Endothelial cell of umbilical vein (primary cell): ENCODE results near the gene ASS1. TPM values are rescaled to one million over a fixed set of nuclear protein-coding genes. Genes with fewer than 3 reads are reported as not detected.

Source experiments
- BruUV-seq: library from RNA; stranded (reverse); fragments of 400-500 nt; replicated peaks from 2 replicates; lab custom pipeline; 2021; lab: Mats Ljungman, UMichigan
- CTCF ChIA-PET: fragments of 300-600, 350-600 bp; sonication (Branson Sonifier 250); formaldehyde crosslinking; loops from one replicate; lab custom pipeline; 2021; ENCODE audit warnings: antibody characterized with exemption, inconsistent platforms; lab: Charles Lee
- POLR2A ChIA-PET: fragments of 300-600, 350-600 bp; sonication (Branson Sonifier 250); formaldehyde crosslinking; loops from one replicate; lab custom pipeline; 2021; ENCODE audit warnings: antibody characterized with exemption, inconsistent platforms; lab: Charles Lee
- DNase-seq: peaks from one replicate; pipeline ENCODE4 v3.0.0-alpha.2; 2011; ENCODE audit warnings: low read depth, low spot score
- FAIRE-seq: peaks from 2 replicates; lab custom pipeline; 2011; peaks lifted over from hg19 to GRCh38; lab: Jason Lieb, UNC
- H2AFZ ChIP-seq: 2 replicates; pipeline ENCODE4 v1.6.0; 2012; ENCODE audit warnings: low read depth, low read length, control low read depth, inconsistent platforms
- H3K27ac ChIP-seq: 2 replicates; pipeline ENCODE4 v1.5.1; 2011; ENCODE audit warnings: low read depth, mild to moderate bottlenecking, control low read depth, low read length, moderate library complexity; ENCODE audit not compliant: insufficient read depth
- H3K27me3 ChIP-seq, 2 experiments: 2 replicates each; pipeline versions ENCODE4 v1.6.0 to v1.6.1; 2011; ENCODE audit warnings: low read length in 2 of 2, mixed read lengths in 1 of 2; ENCODE audit not compliant: control insufficient read depth in 2 of 2, insufficient read depth in 2 of 2
- H3K36me3 ChIP-seq, 2 experiments: 2 replicates in 1 of 2; 3 replicates in 1 of 2; pipeline ENCODE4 v1.5.1; 2011; ENCODE audit warnings: low read length in 2 of 2, mild to moderate bottlenecking in 1 of 2, moderate library complexity in 1 of 2; ENCODE audit not compliant: control insufficient read depth in 2 of 2, insufficient read depth in 2 of 2; ENCODE audit errors: extremely low read depth in 1 of 2
- H3K4me1 ChIP-seq: 3 replicates; pipeline ENCODE4 v1.5.1; 2011; ENCODE audit warnings: mild to moderate bottlenecking, low read length; ENCODE audit not compliant: control insufficient read depth, insufficient read depth; ENCODE audit errors: extremely low read depth
- H3K4me2 ChIP-seq: 2 replicates; pipeline ENCODE4 v1.6.1; 2011; ENCODE audit warnings: low read length, control low read depth, mixed read lengths; ENCODE audit not compliant: insufficient read depth
- H3K4me3 ChIP-seq, 3 experiments: fragments of 200-600 bp in 1 of 3; sonication (generic), shearing (Covaris generic) in 1 of 3; replicated peaks in 1 of 3; 2 replicates each; pipeline ENCODE4 v1.5.1; 2011 to 2016; ENCODE audit warnings: control low read depth in 3 of 3, low read length in 3 of 3, mild to moderate bottlenecking in 2 of 3, inconsistent platforms in 1 of 3, low read depth in 1 of 3, moderate library complexity in 1 of 3; ENCODE audit not compliant: insufficient read depth in 1 of 3
- H3K79me2 ChIP-seq: 2 replicates; pipeline ENCODE4 v1.6.0; 2012; ENCODE audit warnings: low read length, inconsistent platforms; ENCODE audit not compliant: control insufficient read depth, insufficient read depth
- H3K9ac ChIP-seq: replicated peaks from 2 replicates; pipeline ENCODE3; 2011; ENCODE audit warnings: low read length, control low read depth; ENCODE audit not compliant: insufficient read depth; ENCODE audit errors: extremely low read depth
- H3K9me1 ChIP-seq: replicated peaks from 3 replicates; pipeline ENCODE4 v1.6.0; 2011; ENCODE audit warnings: mild to moderate bottlenecking, low read length; ENCODE audit not compliant: control insufficient read depth, insufficient read depth; ENCODE audit errors: extremely low read depth
- H3K9me3 ChIP-seq: replicated peaks from 2 replicates; pipeline ENCODE4 v1.5.1; 2012; ENCODE audit warnings: low read length, inconsistent platforms; ENCODE audit not compliant: control insufficient read depth, insufficient read depth
- H4K20me1 ChIP-seq: replicated peaks from 2 replicates; pipeline ENCODE3; 2011; ENCODE audit warnings: mild to moderate bottlenecking, low read length; ENCODE audit not compliant: control insufficient read depth, insufficient read depth; ENCODE audit errors: extremely low read depth
- CTCF ChIP-seq, 2 donors: IDR thresholded peaks; 1 replicate in 1 of 2; 2 replicates in 1 of 2; pipeline ENCODE4 v1.5.1; 2011; ENCODE audit warnings: low read length in 2 of 2, mild to moderate bottlenecking in 2 of 2, moderate library complexity in 2 of 2, control low read depth in 1 of 2, inconsistent platforms in 1 of 2, low read depth in 1 of 2; ENCODE audit not compliant: insufficient read depth in 1 of 2; ENCODE audit errors: extremely low read depth in 1 of 2
- EZH2 ChIP-seq: IDR thresholded peaks from 2 replicates; pipeline ENCODE4 v1.6.1; 2012; ENCODE audit warnings: borderline replicate concordance, low read depth, mild to moderate bottlenecking, moderate library complexity, low read length, inconsistent platforms; ENCODE audit not compliant: severe bottlenecking
- FOS ChIP-seq: IDR thresholded peaks from 2 replicates; pipeline ENCODE4 v1.6.1; 2011; ENCODE audit warnings: mild to moderate bottlenecking, low read length, moderate library complexity, borderline replicate concordance; ENCODE audit not compliant: insufficient read depth
- GATA2 ChIP-seq: IDR thresholded peaks from 2 replicates; pipeline ENCODE4 v1.7.0; 2011; ENCODE audit warnings: low read depth, mild to moderate bottlenecking, moderate library complexity, mixed read lengths, low read length; ENCODE audit not compliant: insufficient read length, insufficient read depth
- JUN ChIP-seq: IDR thresholded peaks from 2 replicates; pipeline ENCODE4 v1.6.1; 2011; ENCODE audit warnings: borderline replicate concordance, low read depth; ENCODE audit not compliant: insufficient read length, insufficient read depth
- MAX ChIP-seq: IDR thresholded peaks from 2 replicates; pipeline ENCODE4 v1.6.1; 2011; ENCODE audit not compliant: insufficient read depth, insufficient read length
- MYC ChIP-seq: IDR thresholded peaks from one replicate; pipeline ENCODE4 v1.6.1; 2011; ENCODE audit warnings: mild to moderate bottlenecking, low read depth, low read length
- POLR2A ChIP-seq: IDR thresholded peaks from 2 replicates; pipeline ENCODE4 v1.6.1; 2012; ENCODE audit warnings: low read depth, mild to moderate bottlenecking, control low read depth, low read length
- POLR2AphosphoS5 ChIP-seq: IDR thresholded peaks from 2 replicates; pipeline ENCODE4 v1.6.1; 2012; ENCODE audit warnings: low read depth, mild to moderate bottlenecking, control low read depth, low read length, moderate library complexity; ENCODE audit not compliant: insufficient read depth
- dilution Hi-C: fragments of 300-500 bp; cut with MboI; formaldehyde crosslinking; loops from one replicate; pipeline ENCODE4 v1.15.0; 2019; ENCODE audit warnings: low sequenced_read_pairs; ENCODE audit not compliant: extremely low pct_ligation_motif_present
- intact Hi-C: fragments of 100-400 bp; cut with micrococcal nuclease; formaldehyde crosslinking; loops from one replicate; pipeline ENCODE4 v1.10.0; 2022
- polyA plus RNA-seq, 4 experiments: library from polyadenylated mRNA; depleted of rRNA in 3 of 4; stranded (reverse) in 3 of 4; unstranded in 1 of 4; fragments of >200 nt; gene quantifications; 2 replicates each; pipeline versions ENCODE4 v1.2.1 to v1.2.3, GENCODE V29; 2011 to 2012; ENCODE audit warnings: missing spikeins in 1 of 4
- total RNA-seq: library from RNA; stranded (reverse); gene quantifications from 2 replicates; pipeline ENCODE4 v1.2.3, GENCODE V29; 2021

The ASS1 gene
- total and polyA plus RNA-seq, 2 donors (not counting 3 experiments of a cell fraction or from before 2014, with no cell fraction given) = 3.6 to 12.4 TPM

GRCh38 chr9:130410443-130410842 is 34.3 kb upstream of the ASS1 start:
- Histone ChIP-seq H3K9ac (no peak overlapping the region), H3K9me1 (no peaks in the 10 kb centered on the region), H3K9me3 (no peaks in the 10 kb centered on the region), H3K36me3 (no peaks in the 10 kb centered on the region), H4K20me1 (no peaks in the 10 kb centered on the region), H2AFZ (no peak overlapping the region), H3K4me1 (peaks cover 5% of the 10 kb centered on the region), H3K79me2 (no peaks in the 10 kb centered on the region), H3K27me3 (no peaks in the 10 kb centered on the region), H3K4me2 (no peak overlapping the region), H3K27ac (no peak overlapping the region), H3K4me3 (no peak overlapping the region)
- CTCF ChIA-PET = interaction anchor here (1.3 kb wide), 1 partner anchor 10 kb away, joined by 4 read pairs; no protein-coding TSS in a partner anchor
- BruUV-seq = no TSS peak
- TF ChIP-seq POLR2AphosphoS5 = no peak
- TF ChIP-seq POLR2A = no peak
- TF ChIP-seq MYC = no peak
- TF ChIP-seq EZH2 = no peak
- TF ChIP-seq GATA2 = no peak
- TF ChIP-seq FOS = no peak
- no peak for TF ChIP-seq CTCF (IDR thresholded peaks at IDR 0.05; ENCODE audit: extremely low read depth in 1 of 2, insufficient read depth in 1 of 2, low read depth in 1 of 2, low read length in 2 of 2)
- TF ChIP-seq JUN = no peak
- no peak for TF ChIP-seq MAX
- dilution Hi-C loops = no loop called here
- POLR2A ChIA-PET = no interaction called here
- no peak for DNase-seq
- intact Hi-C loops = no loop called here
- FAIRE-seq = no peak
